ENCODE data around the gene RTEL1.

- no peak for TF ChIP-seq POLR2A (IDR thresholded peaks at IDR 0.05)
- TF ChIP-seq, protein P1, sequence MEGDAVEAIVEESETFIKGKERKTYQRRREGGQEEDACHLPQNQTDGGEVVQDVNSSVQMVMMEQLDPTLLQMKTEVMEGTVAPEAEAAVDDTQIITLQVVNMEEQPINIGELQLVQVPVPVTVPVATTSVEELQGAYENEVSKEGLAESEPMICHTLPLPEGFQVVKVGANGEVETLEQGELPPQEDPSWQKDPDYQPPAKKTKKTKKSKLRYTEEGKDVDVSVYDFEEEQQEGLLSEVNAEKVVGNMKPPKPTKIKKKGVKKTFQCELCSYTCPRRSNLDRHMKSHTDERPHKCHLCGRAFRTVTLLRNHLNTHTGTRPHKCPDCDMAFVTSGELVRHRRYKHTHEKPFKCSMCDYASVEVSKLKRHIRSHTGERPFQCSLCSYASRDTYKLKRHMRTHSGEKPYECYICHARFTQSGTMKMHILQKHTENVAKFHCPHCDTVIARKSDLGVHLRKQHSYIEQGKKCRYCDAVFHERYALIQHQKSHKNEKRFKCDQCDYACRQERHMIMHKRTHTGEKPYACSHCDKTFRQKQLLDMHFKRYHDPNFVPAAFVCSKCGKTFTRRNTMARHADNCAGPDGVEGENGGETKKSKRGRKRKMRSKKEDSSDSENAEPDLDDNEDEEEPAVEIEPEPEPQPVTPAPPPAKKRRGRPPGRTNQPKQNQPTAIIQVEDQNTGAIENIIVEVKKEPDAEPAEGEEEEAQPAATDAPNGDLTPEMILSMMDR (IDR thresholded peaks at IDR 0.05): no peak
Observed at GRCh38 chr20:63688228-63689045, 30.3 kb downstream of the RTEL1 start.

Data from tibial nerve (tissue), 3 donors.